Peyer's patch (tissue), 4 donors: ENCODE measurements around the gene NALCN. TPM values are rescaled to one million over a fixed set of nuclear protein-coding genes. Genes with fewer than 3 reads are reported as not detected.
A peak's percentile ranks its signal among the peaks of the same experiment; 100 is the strongest.

Source experiments
- DNase-seq, 3 donors: peaks; one replicate each; pipeline ENCODE4 v3.0.0-alpha.2; 2017 to 2019
- H3K27ac ChIP-seq, 4 donors: fragments of 200-600 bp; sonication (generic); one replicate each; pipeline ENCODE4 v1.5.1; 2016 to 2019
- H3K27me3 ChIP-seq, 2 donors: fragments of 200-600 bp; sonication (generic); one replicate each; pipeline ENCODE4 v1.5.1; 2019
- H3K36me3 ChIP-seq, 3 donors: fragments of 200-600 bp; sonication (generic); one replicate each; pipeline ENCODE4 v1.5.1; 2016 to 2019
- H3K4me1 ChIP-seq, 4 donors: fragments of 200-600 bp; sonication (generic); one replicate each; pipeline ENCODE4 v1.5.1; 2016 to 2019
- H3K4me3 ChIP-seq, 4 donors: fragments of 200-600 bp; sonication (generic); 1 replicate in 3 of 4; 2 replicates in 1 of 4; pipeline ENCODE4 v1.5.1; 2016 to 2019; ENCODE audit warnings: mild to moderate bottlenecking in 1 of 4
- H3K9me3 ChIP-seq, 4 donors: fragments of 200-600 bp; sonication (generic); one replicate each; pipeline ENCODE4 v1.5.1; 2016 to 2019; ENCODE audit warnings: mild to moderate bottlenecking in 1 of 4
- POLR2A ChIP-seq, 2 donors: fragments of 450-650 bp; IDR thresholded peaks; one replicate each; pipeline ENCODE4 v1.5.1; 2017; ENCODE audit warnings: antibody characterized with exemption in 2 of 2, mild to moderate bottlenecking in 2 of 2, moderate library complexity in 2 of 2
- total RNA-seq, 4 donors: library from RNA; depleted of rRNA; stranded (reverse); fragments of >200 nt; gene quantifications; one replicate each; pipeline ENCODE4 v1.1.0, GENCODE V29; 2016
- TF ChIP-seq, protein P1 (sequence below), 6 experiments: fragments of 450-650 bp in 4 of 6; fragments of 200-600 bp in 2 of 6; sonication (generic) in 1 of 6; IDR thresholded peaks; one replicate each; pipeline ENCODE4 v1.5.1; 2017 to 2019; ENCODE audit warnings: antibody characterized with exemption in 6 of 6, mild to moderate bottlenecking in 3 of 6, moderate library complexity in 1 of 6

The NALCN gene
- total RNA-seq, 4 donors from 2014 or later: 0.13 to 0.18 TPM; not detected in 2

DNA sequence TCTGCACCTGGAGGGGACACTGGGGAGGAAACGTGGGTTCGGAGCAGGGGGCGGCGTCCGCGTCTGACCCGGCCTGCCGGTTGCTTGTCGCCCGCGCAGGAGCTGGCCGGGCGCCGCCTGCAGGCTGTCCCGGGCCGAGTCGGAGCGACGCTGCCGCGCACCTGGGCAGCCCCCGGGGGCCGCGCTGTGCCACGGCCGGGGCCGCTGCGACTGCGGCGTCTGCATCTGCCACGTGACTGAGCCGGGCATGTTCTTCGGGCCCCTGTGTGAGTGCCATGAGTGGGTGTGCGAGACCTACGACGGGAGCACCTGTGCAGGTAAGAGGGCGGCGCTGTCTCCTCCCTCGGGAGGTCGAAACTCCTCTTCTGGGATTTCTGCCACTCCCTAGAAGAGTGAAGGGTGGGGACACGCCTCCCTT, 37.5 kb upstream of the NALCN start:
- H3K9me3 ChIP-seq: no peaks in the 10 kb centered on the region
- peaks cover 0 to 4% (median 0%) of the 10 kb centered on the region in 4 donors for H3K4me1 ChIP-seq
- DNase-seq: no peak
- H3K36me3 ChIP-seq: no peaks in the 10 kb centered on the region
- H3K27me3 ChIP-seq: no peaks in the 10 kb centered on the region
- no peak for TF ChIP-seq POLR2A (IDR thresholded peaks at IDR 0.05)
- TF ChIP-seq, protein P1, sequence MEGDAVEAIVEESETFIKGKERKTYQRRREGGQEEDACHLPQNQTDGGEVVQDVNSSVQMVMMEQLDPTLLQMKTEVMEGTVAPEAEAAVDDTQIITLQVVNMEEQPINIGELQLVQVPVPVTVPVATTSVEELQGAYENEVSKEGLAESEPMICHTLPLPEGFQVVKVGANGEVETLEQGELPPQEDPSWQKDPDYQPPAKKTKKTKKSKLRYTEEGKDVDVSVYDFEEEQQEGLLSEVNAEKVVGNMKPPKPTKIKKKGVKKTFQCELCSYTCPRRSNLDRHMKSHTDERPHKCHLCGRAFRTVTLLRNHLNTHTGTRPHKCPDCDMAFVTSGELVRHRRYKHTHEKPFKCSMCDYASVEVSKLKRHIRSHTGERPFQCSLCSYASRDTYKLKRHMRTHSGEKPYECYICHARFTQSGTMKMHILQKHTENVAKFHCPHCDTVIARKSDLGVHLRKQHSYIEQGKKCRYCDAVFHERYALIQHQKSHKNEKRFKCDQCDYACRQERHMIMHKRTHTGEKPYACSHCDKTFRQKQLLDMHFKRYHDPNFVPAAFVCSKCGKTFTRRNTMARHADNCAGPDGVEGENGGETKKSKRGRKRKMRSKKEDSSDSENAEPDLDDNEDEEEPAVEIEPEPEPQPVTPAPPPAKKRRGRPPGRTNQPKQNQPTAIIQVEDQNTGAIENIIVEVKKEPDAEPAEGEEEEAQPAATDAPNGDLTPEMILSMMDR (IDR thresholded peaks at IDR 0.05): no peak
- H3K4me3 ChIP-seq: peak overlapping the region in 2 of 4 donors; percentile 30 to 51
- H3K27ac ChIP-seq: no peak overlapping the region

DNA sequence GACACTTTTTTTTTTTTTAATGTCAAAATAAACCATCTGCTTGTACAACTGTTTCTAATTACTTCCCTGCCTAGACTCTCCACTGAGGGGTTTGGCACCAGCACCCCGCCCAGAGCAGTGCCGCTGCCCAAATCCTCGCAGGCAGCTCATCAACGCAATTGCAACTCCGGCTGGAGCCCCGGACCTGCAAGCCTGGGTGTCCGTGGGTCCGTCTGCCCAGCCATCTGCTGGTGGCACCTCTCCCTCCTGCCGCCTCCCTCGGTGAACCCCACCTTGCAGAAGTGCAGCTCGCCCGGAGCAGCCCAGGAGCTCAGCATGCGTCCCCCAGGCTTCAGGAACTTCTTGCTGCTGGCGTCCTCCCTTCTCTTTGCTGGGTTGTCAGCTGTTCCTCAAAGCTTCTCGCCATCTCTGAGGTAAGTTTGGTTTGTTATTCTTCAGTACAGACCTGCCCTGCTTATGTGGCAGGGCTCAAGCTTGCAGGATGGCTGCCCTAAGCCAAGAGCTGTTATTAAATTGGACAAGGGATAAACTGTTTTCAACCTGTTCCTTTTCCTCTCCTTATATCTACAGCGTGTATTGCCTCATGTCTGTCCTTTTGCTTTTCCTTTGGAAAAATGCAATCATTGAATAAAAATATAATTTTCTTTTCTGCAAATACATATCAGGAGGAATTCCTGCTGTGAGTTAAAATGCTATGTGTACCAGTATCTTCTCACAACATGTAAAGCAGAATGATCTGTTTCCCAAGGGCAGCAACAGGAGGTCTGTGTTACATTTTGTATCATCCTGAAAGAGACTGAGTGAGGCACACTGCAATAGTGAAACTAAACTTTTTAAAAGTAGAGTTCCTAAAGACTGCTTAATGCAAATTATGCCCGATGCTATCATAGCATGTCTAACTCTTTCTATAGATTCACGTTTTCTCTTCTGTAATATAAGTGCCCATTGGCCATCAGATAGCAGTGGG, 36.5 kb upstream of the NALCN start, which contains the start of gene ITGBL1:
Gene ITGBL1, plus strand, starts transcription at position 157 of the 967 bp plus-strand sequence. Its CDS starts 159 bp downstream, at position 316.
- Histone ChIP-seq H3K27me3 (no peaks in the 10 kb centered on the region), H3K4me3 (peak within 1 kb of the TSS in 2 of 4 donors; percentile 30 to 51), H3K4me1 (peaks cover 0 to 4% (median 0%) of the 10 kb centered on the region in 4 donors), H3K9me3 (no peaks in the 10 kb centered on the region), H3K36me3 (no peaks in the 10 kb centered on the region), H3K27ac (no peak within 1 kb of the TSS)
- no peak for DNase-seq
- no peak for TF ChIP-seq POLR2A (IDR thresholded peaks at IDR 0.05)
- TF ChIP-seq, protein P1 (IDR thresholded peaks at IDR 0.05): no peak

DNA sequence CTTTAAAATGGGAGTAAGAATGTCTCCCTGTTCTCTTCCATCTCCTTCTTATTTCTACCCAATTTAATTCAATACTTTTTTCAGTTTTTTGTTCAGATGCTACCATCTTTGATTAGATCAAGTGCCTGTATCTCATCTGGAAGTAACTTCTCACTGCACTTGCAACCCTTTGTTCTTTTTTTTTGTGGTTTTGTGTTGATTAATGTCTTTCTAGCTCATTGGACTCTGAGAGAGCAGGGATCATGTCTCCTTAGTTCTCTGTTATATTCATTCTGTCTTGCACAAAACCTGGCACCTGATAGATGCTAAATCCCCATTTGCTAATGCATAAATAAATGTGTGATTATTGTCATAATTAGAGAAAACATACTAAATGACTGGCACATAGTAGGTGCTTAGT, 35.3 kb upstream of the NALCN start:
- H3K27ac ChIP-seq: no peak overlapping the region
- no peak for DNase-seq
- no peak for TF ChIP-seq POLR2A (IDR thresholded peaks at IDR 0.05)
- TF ChIP-seq, protein P1 (IDR thresholded peaks at IDR 0.05): no peak
- no peaks in the 10 kb centered on the region for H3K9me3 ChIP-seq
- H3K27me3 ChIP-seq: no peaks in the 10 kb centered on the region
- H3K4me1 ChIP-seq: peaks cover 0 to 4% (median 0%) of the 10 kb centered on the region in 4 donors
- H3K36me3 ChIP-seq: no peaks in the 10 kb centered on the region
- H3K4me3 ChIP-seq: no peak overlapping the region

DNA sequence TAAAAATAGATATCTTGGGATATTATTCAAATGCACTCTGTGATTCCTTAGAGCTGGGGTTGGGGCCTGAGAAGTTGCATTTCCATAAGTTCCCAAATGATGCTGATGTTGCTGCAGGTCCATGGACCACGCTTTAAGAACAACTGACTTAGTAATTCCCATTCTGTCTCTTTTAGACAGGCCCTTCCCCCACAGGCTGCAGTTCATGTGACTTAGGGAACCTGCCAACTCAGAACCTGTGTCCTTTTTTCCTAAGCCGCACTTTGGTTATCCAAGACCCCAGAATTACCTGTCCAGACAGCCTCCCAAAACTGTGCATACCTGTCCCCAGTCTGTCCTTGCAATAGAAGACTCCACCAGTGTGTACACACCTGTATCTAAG, 34.4 kb upstream of the NALCN start:
- Histone ChIP-seq H3K9me3 (no peaks in the 10 kb centered on the region), H3K27ac (no peak overlapping the region), H3K27me3 (no peaks in the 10 kb centered on the region), H3K36me3 (no peaks in the 10 kb centered on the region), H3K4me1 (peaks cover 0 to 4% (median 0%) of the 10 kb centered on the region in 4 donors), H3K4me3 (no peak overlapping the region)
- DNase-seq: no peak
- no peak for TF ChIP-seq POLR2A (IDR thresholded peaks at IDR 0.05)
- TF ChIP-seq, protein P1 (IDR thresholded peaks at IDR 0.05): no peak

DNA sequence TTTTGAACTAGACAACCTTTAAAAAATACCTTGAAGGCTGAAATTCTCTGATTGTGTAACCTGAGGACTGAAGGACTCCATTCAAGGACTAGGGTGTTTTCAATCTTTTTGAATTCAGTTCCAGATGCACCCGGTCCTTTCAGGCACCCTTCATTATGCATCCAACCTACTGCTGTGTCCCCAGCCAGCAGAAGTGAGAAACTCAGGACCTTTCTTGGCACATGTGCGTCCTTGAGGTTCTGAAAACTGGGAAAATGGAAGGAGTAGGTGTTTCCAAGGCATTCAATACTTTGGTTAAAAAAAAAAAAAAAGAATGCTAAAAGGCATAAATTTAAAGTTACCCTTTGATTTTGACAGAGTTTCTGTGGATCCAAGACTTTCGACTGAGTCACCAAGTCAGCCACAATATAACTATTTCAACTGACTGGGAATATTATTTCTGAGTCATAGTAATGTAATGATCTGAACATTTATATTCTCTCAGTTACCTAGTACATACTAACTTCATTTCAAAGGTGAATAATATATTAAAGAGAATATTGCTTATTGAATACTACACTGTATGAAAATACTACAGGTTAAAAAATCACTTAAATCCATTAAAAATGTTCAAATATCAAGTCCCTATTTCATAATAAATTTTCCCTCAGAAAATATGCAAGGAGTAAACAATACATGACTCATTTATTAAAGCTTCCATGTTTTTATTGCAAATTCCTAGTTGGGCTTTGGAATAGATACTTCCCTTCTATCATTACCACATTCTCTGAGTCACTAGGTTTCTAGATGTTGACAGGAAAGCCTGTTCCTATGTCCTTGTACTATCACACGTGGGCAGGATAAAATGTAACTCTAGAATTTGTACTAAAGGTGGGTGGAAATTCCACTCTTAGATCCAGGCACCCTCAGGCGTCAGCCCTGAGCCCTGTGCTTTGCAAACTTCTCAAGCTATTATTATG, 33.8 kb upstream of the NALCN start:
- Histone ChIP-seq H3K4me3 (no peak overlapping the region), H3K27ac (no peak overlapping the region), H3K27me3 (no peaks in the 10 kb centered on the region), H3K4me1 (peaks cover 0 to 4% (median 0%) of the 10 kb centered on the region in 4 donors), H3K9me3 (no peaks in the 10 kb centered on the region), H3K36me3 (no peaks in the 10 kb centered on the region)
- TF ChIP-seq, protein P1 (IDR thresholded peaks at IDR 0.05): no peak
- TF ChIP-seq POLR2A (IDR thresholded peaks at IDR 0.05): no peak
- DNase-seq: no peak
